Measurements from ENCODE around the gene CAMKK1.

The CAMKK1 gene

DNA sequence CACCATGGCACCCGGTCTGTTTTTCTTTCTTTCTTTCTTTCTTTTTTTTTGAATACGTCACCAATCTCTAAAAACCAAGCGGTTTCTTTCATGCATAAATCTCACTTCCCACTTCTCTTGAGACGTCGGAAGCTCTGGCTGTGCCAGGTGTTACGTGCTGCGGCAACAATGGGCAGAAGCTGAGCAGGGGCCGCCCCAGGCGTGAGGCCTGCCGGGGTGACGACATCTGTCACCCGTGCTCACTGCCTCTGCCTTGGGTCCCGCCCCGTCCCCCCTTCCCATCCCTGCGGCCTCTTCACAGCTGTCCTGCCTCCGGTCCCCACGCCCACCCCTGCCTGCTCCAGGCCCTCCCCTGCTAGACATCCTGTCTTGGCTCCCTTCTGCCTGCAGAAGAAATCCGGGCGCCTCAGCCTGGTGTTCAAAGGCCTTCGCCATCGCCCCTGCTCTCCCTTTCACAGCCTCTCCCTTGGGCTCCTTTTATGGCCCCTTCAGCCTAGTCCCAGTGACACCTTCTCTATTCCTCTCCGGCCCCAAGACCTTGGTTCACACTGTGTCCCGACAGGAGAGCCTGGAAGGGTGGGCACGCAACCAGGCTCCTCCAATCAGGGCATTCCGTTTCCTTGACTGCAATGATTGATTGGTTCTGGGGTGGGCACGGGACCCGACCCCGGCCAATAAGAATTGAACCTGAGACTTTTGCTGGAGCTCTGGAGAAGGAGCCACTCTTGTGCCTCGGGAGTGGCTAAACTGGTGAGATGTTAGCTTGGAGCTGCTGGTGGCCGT lies 18.6 kb upstream of the CAMKK1 start:
- Histone ChIP-seq H3K9me3 (no peaks in the 10 kb centered on the region), H3K27ac (peak overlapping the region; percentile 99), H3K4me3 (ENCODE audit: low read depth in 1 of 2, low read length in 1 of 2) (peak overlapping the region; percentile 17 to 35), H3K27me3 (no peaks in the 10 kb centered on the region), H3K36me3 (peaks cover 40% of the 10 kb centered on the region), H3K4me1 (ENCODE audit: control insufficient read depth in 1 of 2, insufficient read depth in 1 of 2, low read depth in 1 of 2, low read length in 1 of 2) (peaks cover 46 to 59% of the 10 kb centered on the region in 2 experiments)
- TF ChIP-seq CTCF (IDR thresholded peaks at IDR 0.05) = no peak

DNA sequence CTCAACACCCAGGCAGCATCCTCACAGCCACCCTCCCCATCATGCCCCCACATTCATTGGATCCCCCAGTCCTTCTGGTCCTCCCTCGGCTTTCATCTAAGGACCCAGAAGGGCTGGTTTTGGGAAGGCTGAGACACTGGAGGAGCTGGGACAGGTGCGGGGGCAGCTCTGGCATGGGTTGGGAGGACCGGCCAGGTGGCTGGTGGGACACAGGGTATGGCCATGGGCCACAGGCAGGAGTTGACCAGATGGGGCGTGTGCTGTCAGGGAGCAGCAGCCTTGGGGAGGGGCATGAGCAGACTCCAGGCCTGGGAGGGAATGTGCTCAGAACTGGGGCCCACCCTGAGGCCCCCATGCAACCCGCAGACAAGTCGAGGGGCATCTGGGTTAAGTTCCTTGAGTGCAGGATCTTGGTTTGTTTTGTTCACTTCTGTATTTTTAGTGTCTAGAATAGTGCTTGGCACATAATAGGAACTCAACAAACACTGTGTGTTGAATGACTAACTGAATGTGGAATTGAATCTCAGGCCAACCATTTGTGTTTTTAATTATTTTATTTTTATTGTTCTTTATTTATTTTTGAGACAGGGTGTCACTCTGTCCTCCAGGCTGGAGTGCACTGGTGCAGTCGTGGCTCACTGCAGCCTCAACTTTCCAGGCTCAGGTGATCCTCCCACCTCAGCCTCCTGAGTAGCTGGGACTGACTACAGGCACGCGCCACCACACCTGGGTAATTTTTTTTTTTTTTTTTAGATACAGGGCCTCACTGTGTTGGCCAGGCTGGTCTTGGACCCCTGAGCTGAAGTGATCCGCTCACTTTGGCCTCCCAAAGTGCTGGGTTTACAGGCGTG lies 17.8 kb upstream of the CAMKK1 start:
- Histone ChIP-seq H3K36me3 (peaks cover 47% of the 10 kb centered on the region), H3K9me3 (no peaks in the 10 kb centered on the region), H3K4me1 (ENCODE audit: control insufficient read depth in 1 of 2, insufficient read depth in 1 of 2, low read depth in 1 of 2, low read length in 1 of 2) (peaks cover 45 to 55% of the 10 kb centered on the region in 2 experiments), H3K27ac (peak overlapping the region; percentile 99), H3K27me3 (no peaks in the 10 kb centered on the region), H3K4me3 (ENCODE audit: low read depth in 1 of 2, low read length in 1 of 2) (peak overlapping the region; percentile 17 to 35)
- TF ChIP-seq CTCF (IDR thresholded peaks at IDR 0.05) = no peak

GRCh38 chr17:3909257-3909656 lies 16.4 kb upstream of the CAMKK1 start:
- no peak overlapping the region for H3K27ac ChIP-seq
- H3K27me3 ChIP-seq = no peaks in the 10 kb centered on the region

DNA sequence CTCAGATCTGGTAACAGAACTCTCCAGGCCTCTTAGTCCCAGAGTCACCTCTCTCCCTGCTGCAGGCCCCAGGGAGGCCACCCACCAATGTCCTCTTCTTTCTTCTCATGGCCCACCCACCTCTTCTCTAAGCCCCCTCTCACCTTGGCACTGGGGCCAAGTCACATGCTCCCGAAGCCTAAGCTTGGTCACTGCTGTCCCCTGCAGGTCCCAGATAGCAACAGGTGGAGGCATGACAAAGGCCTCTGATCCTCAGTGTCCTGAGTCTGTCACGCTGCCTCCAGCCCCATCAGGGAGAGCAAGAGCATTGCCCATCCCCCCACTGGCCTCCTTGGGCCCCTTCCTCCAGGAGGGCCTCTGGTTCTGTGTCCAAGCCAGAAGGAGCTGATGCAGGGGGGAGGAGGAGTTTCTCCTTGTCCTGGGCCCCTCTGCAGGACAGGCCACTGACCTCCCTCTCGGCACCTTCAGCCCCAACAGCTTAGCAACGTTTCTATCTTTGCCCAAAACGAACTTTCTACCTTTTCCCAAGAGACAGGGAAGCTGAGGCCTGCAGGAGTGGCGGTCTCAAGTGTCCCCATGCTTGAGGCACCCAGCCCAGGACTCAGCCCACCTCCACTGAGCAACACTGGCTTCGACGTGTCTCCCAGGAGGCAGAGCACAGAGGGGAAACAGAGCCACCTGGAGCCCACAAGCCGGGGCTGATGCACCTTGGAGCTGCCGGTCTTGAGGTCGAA lies 14.8 kb upstream of the CAMKK1 start:
- H3K36me3 ChIP-seq = peaks cover 66% of the 10 kb centered on the region
- H3K4me1 ChIP-seq (ENCODE audit: control insufficient read depth in 1 of 2, insufficient read depth in 1 of 2, low read depth in 1 of 2, low read length in 1 of 2) = peaks cover 25 to 26% of the 10 kb centered on the region in 2 experiments
- H3K27ac ChIP-seq = peak overlapping the region; percentile 41
- no peaks in the 10 kb centered on the region for H3K9me3 ChIP-seq
- no peak for TF ChIP-seq CTCF (IDR thresholded peaks at IDR 0.05)
- no peak overlapping the region for H3K4me3 ChIP-seq (ENCODE audit: low read depth in 1 of 2, low read length in 1 of 2)
- no peaks in the 10 kb centered on the region for H3K27me3 ChIP-seq

More at GRCh38 chr17:3909257-3909656, 16.4 kb upstream of the CAMKK1 start:
- H3K4me3 ChIP-seq (ENCODE audit: low read depth in 1 of 2, low read length in 1 of 2) = no peak overlapping the region
- no peaks in the 10 kb centered on the region for H3K9me3 ChIP-seq
- peaks cover 41 to 42% of the 10 kb centered on the region in 2 experiments for H3K4me1 ChIP-seq (ENCODE audit: control insufficient read depth in 1 of 2, insufficient read depth in 1 of 2, low read depth in 1 of 2, low read length in 1 of 2)
- TF ChIP-seq CTCF (IDR thresholded peaks at IDR 0.05) = no peak
- H3K36me3 ChIP-seq = peaks cover 60% of the 10 kb centered on the region

DNA sequence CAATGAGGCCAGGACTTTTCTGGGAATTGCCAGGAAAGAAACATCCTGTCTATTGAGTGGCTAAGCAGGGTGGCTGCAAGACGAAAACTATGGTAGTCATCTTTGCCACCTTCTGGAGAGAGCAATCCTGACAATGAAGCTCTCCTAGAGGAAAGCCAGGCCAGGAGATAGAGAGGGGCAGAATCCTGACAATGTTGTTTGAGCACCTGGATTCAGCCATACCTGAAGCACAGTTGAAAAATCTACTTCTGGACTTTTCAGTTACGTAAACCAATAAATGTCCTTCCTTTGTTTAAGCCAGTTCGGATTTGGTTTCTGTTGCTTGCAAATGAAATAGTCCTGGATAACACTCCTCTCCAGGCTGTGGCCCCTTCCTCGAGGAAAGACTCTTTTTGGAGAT lies 14.0 kb upstream of the CAMKK1 start:
- Histone ChIP-seq H3K27me3 (no peaks in the 10 kb centered on the region), H3K36me3 (peaks cover 70% of the 10 kb centered on the region), H3K4me1 (ENCODE audit: control insufficient read depth in 1 of 2, insufficient read depth in 1 of 2, low read depth in 1 of 2, low read length in 1 of 2) (peaks cover 18% of the 10 kb centered on the region in 2 experiments), H3K27ac (peak overlapping the region; percentile 27), H3K9me3 (no peaks in the 10 kb centered on the region), H3K4me3 (ENCODE audit: low read depth in 1 of 2, low read length in 1 of 2) (no peak overlapping the region)
- no peak for TF ChIP-seq CTCF (IDR thresholded peaks at IDR 0.05)

All from neutrophil (primary cell).